Mucosa of stomach (tissue), 1 donor: ENCODE data around the gene MGAT5B.

Source experiments
- H3K27me3 ChIP-seq: one replicate; pipeline ENCODE4 v1.7.0; 2013; ENCODE audit warnings: mild to moderate bottlenecking, low read length; ENCODE audit not compliant: control insufficient read depth, insufficient read depth
- H3K36me3 ChIP-seq: one replicate; pipeline ENCODE4 v1.7.0; 2013; ENCODE audit warnings: low read length; ENCODE audit not compliant: control insufficient read depth, insufficient read depth
- H3K4me1 ChIP-seq: one replicate; pipeline ENCODE4 v1.7.0; 2013; ENCODE audit warnings: mild to moderate bottlenecking, low read length; ENCODE audit not compliant: control insufficient read depth, insufficient read depth
- H3K4me3 ChIP-seq: one replicate; pipeline ENCODE4 v1.7.0; 2013; ENCODE audit warnings: low read length
- H3K9ac ChIP-seq: one replicate; pipeline ENCODE4 v1.7.0; 2013; ENCODE audit warnings: mild to moderate bottlenecking, low read length, moderate library complexity
- H3K9me3 ChIP-seq: one replicate; pipeline ENCODE4 v1.7.0; 2013; ENCODE audit warnings: mild to moderate bottlenecking, low read length, moderate library complexity; ENCODE audit not compliant: control insufficient read depth
- donor health status: Pancreatic carcinoma.

MGAT5B gene

GRCh38 chr17:76952402-76952801 lies 84.2 kb downstream of the MGAT5B start:
- Histone ChIP-seq H3K9ac (no peak overlapping the region), H3K4me3 (no peak overlapping the region), H3K9me3 (no peaks in the 10 kb centered on the region), H3K36me3 (no peaks in the 10 kb centered on the region), H3K4me1 (no peaks in the 10 kb centered on the region), H3K27me3 (no peaks in the 10 kb centered on the region)

GRCh38 chr17:76953066-76953465 lies 84.9 kb downstream of the MGAT5B start:
- no peaks in the 10 kb centered on the region for H3K9me3 ChIP-seq

GRCh38 chr17:76953946-76954345 lies 85.7 kb downstream of the MGAT5B start:
- Histone ChIP-seq H3K4me3 (no peak overlapping the region), H3K27me3 (no peaks in the 10 kb centered on the region), H3K9me3 (no peaks in the 10 kb centered on the region), H3K4me1 (no peaks in the 10 kb centered on the region), H3K36me3 (no peaks in the 10 kb centered on the region), H3K9ac (no peak overlapping the region)

More at GRCh38 chr17:76953066-76953465, 84.9 kb downstream of the MGAT5B start:
- H3K36me3 ChIP-seq, result no peaks in the 10 kb centered on the region
- H3K27me3 ChIP-seq, result no peaks in the 10 kb centered on the region
- H3K4me1 ChIP-seq, result no peaks in the 10 kb centered on the region
- H3K4me3 ChIP-seq, result no peak overlapping the region
- H3K9ac ChIP-seq, result no peak overlapping the region

DNA sequence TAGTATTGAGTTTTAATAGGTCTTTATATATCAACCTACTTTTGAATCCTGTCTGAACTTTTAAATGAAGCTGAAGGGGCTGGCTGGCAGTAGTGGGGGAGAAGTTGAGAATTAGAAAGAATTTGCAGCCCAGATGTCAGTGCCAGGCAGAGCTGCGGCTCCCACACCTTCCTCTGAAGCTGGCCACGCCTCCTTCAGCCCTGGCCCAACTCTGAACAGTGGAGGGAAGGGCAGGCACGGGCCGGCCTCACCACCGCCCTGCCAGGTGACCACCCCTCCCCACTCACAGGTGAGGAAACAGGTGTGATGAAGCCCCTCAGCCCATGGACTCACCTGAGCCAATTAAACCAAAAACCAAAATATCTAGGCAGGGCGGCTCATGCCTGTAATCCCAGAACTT lies 87.0 kb downstream of the MGAT5B start:
- Histone ChIP-seq H3K27me3 (no peaks in the 10 kb centered on the region), H3K9me3 (no peaks in the 10 kb centered on the region), H3K9ac (no peak overlapping the region), H3K4me1 (no peaks in the 10 kb centered on the region), H3K4me3 (no peak overlapping the region), H3K36me3 (no peaks in the 10 kb centered on the region)

DNA sequence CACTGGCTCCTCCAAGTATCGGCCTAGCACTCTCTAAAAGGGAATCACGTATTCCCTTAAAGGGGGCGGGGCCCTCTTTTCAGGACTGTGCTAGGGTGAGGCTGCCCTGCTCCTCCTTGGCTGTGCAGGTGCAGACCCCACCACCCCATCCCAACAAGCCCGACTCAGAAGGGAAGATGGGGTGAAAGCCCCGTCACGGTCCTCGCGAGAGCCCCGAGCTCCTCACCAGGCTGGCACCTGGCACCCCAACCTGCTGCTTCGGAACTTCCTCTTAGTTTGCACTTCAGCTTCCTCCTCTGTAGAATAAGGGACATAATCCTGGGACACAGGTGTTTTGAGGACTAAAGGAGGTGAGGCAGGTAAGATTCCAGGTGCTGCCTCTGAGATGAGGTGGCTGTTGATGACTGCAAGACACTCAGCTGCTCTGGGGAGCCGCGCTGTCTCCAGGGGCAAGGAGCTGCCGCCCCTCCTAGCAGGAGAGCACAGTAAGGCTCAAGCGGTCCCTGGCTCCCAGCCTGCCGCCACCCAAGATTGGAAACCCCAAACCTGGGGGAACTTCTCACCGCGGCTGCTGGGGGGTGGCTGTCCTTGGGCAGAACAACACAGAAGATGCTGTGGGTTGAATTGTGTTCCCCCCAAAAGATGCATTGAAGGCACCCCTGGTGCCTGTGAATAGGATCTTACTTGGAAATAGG lies 88.8 kb downstream of the MGAT5B start:
- H3K4me3 ChIP-seq, result no peak overlapping the region

DNA sequence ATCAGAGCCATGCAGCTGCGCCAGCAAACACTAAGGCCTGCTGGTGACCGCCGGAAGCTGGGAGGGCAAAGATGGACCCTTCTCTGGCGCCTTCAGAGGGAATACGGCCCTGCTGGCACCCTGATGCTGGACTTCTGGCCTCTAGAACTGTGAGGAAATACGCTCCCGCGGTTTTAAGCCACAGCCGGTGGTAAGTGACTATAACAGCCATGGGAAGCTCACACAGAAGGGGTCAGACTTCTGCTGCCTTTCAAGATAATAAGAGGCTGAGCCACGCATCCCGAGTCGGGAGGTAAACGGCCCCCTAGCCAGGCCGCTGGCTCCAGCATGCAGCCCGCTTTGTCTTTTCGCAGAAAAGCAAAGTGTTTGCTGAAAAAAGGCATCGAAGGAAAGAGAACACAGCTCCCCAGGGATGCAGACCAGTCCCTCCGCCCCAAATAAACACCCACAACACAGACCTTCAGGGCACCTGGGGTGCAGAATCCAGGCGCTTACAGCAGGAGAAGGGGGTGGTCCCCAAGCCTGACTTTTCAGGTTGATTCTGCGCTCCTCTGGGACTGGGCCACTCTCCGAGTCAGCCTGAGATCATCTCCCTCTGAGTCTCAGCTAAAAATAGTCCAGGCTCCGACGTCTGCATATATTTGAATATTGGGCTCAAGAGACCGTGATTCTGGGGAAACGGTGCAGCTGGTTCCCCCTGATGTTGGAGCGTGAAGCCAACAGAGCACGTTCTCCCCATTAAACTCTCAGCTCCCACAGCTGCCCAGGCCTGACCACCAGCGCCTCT lies 89.7 kb downstream of the MGAT5B start:
- H3K9me3 ChIP-seq, result no peaks in the 10 kb centered on the region
- H3K36me3 ChIP-seq, result no peaks in the 10 kb centered on the region
- no peak overlapping the region for H3K9ac ChIP-seq
- peaks cover 3% of the 10 kb centered on the region for H3K27me3 ChIP-seq
- H3K4me1 ChIP-seq, result no peaks in the 10 kb centered on the region
- H3K4me3 ChIP-seq, result no peak overlapping the region

More for the DNA sequence above, 88.8 kb downstream of the MGAT5B start:
- H3K9me3 ChIP-seq, result no peaks in the 10 kb centered on the region
- H3K36me3 ChIP-seq, result no peaks in the 10 kb centered on the region
- H3K27me3 ChIP-seq, result peaks cover 3% of the 10 kb centered on the region
- no peaks in the 10 kb centered on the region for H3K4me1 ChIP-seq
- no peak overlapping the region for H3K9ac ChIP-seq

- H3K9me3 ChIP-seq, result no peaks in the 10 kb centered on the region
- peaks cover 6% of the 10 kb centered on the region for H3K27me3 ChIP-seq
- no peaks in the 10 kb centered on the region for H3K4me1 ChIP-seq
- no peak overlapping the region for H3K4me3 ChIP-seq
- H3K9ac ChIP-seq, result no peak overlapping the region
- H3K36me3 ChIP-seq, result no peaks in the 10 kb centered on the region
These were observed 90.8 kb downstream of the MGAT5B start for GRCh38 chr17:76958974-76959373.

DNA sequence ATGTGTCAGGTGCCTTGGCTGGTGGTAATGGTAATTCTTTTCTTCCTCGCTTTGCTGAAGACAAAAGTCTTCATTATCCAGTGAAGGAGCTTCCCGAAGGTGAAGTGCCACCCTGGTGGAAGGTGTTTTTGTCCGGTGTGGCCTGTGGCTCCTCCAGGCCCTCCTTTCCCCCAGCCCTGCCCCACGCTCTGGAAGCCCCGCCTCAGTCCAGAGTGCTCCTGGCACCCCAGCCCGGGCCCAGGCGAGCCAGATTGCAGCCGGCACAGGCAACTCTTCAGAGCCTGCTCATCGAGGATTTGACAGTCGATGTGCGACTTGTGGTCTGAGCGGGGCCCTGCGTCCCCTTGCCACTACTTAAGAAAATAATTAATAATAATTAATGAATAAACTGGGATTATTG lies 93.7 kb downstream of the MGAT5B start:
- Histone ChIP-seq H3K4me3 (no peak overlapping the region), H3K4me1 (no peaks in the 10 kb centered on the region), H3K9me3 (no peaks in the 10 kb centered on the region), H3K27me3 (peaks cover 15% of the 10 kb centered on the region), H3K36me3 (no peaks in the 10 kb centered on the region), H3K9ac (no peak overlapping the region)

DNA sequence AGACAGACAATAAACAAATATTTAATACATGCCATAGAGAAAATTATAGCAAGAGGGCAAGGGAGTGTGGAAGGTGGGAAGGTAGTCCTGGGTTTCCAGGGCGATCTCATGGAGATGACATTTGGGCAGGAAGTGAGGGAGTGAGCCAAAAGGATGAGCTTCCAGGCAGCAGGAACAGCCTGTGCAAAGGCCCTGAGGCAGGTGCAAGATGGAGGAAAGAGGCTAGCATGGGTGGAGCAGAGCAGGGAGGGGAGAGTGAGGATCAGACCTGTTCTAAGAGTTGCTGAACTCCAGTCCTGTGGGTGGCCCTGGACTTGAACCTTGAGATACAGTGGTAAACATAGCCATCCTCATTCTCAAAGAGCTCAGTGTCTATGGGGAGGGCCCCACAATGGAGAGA lies 94.7 kb downstream of the MGAT5B start:
- Histone ChIP-seq H3K9me3 (no peaks in the 10 kb centered on the region), H3K4me1 (no peaks in the 10 kb centered on the region), H3K4me3 (no peak overlapping the region), H3K27me3 (peaks cover 25% of the 10 kb centered on the region), H3K9ac (no peak overlapping the region), H3K36me3 (no peaks in the 10 kb centered on the region)

- peaks cover 3% of the 10 kb centered on the region for H3K4me1 ChIP-seq
- no peak overlapping the region for H3K4me3 ChIP-seq
- H3K9ac ChIP-seq, result no peak overlapping the region
- H3K27me3 ChIP-seq, result peaks cover 45% of the 10 kb centered on the region
- no peaks in the 10 kb centered on the region for H3K36me3 ChIP-seq
- no peaks in the 10 kb centered on the region for H3K9me3 ChIP-seq
These were observed 97.8 kb downstream of the MGAT5B start for GRCh38 chr17:76966016-76966415.

- Histone ChIP-seq H3K36me3 (no peaks in the 10 kb centered on the region), H3K4me1 (peaks cover 3% of the 10 kb centered on the region), H3K4me3 (no peak overlapping the region), H3K9me3 (no peaks in the 10 kb centered on the region), H3K27me3 (peaks cover 45% of the 10 kb centered on the region), H3K9ac (no peak overlapping the region)
These were observed 98.4 kb downstream of the MGAT5B start for GRCh38 chr17:76966486-76967181.

GRCh38 chr17:76967762-76968161 lies 99.6 kb downstream of the MGAT5B start:
- no peak overlapping the region for H3K4me3 ChIP-seq
- peaks cover 3% of the 10 kb centered on the region for H3K4me1 ChIP-seq
- no peak overlapping the region for H3K9ac ChIP-seq
- no peaks in the 10 kb centered on the region for H3K36me3 ChIP-seq
- H3K27me3 ChIP-seq, result peaks cover 45% of the 10 kb centered on the region
- H3K9me3 ChIP-seq, result no peaks in the 10 kb centered on the region
